HepG2 (cell line): Measurements from ENCODE around the gene CARMIL3. TPM values are rescaled to one million over a fixed set of nuclear protein-coding genes. Genes with fewer than 3 reads are reported as not detected.

ENCODE experiments used
- ARID3A ChIP-seq: IDR thresholded peaks from 2 replicates; pipeline ENCODE4 v1.6.1; 2012; ENCODE audit warnings: low read depth, low read length, improper control_type of control experiment
- CCDC6 ChIP-seq: sonication (generic); formaldehyde crosslinking; IDR thresholded peaks from 2 replicates; pipeline ENCODE4 v1.8.1; 2022; ENCODE audit warnings: mild to moderate bottlenecking, missing genetic modification reagents, moderate library complexity
- FOXM1 ChIP-seq: sonication (generic); formaldehyde crosslinking; IDR thresholded peaks from 2 replicates; pipeline ENCODE4 v1.5.0; 2020; ENCODE audit warnings: missing genetic modification reagents
- FOXO1 ChIP-seq: sonication (generic); formaldehyde crosslinking; IDR thresholded peaks from 2 replicates; pipeline ENCODE4 v1.4.0; 2020; ENCODE audit warnings: missing genetic modification reagents
- KDM1A ChIP-seq: IDR thresholded peaks from 2 replicates; pipeline ENCODE4 v1.6.1; 2016; ENCODE audit warnings: missing compliant biosample characterization
- MED1 ChIP-seq: sonication (generic); formaldehyde crosslinking; IDR thresholded peaks from 2 replicates; pipeline ENCODE4 v1.4.0; 2020; ENCODE audit warnings: missing genetic modification reagents
- MEIS2 ChIP-seq: sonication (generic); formaldehyde crosslinking; IDR thresholded peaks from 2 replicates; pipeline ENCODE4 v1.9.0; 2021; ENCODE audit warnings: mild to moderate bottlenecking, missing genetic modification reagents
- NCOA1 ChIP-seq: sonication (generic); formaldehyde crosslinking; IDR thresholded peaks from 2 replicates; pipeline ENCODE4 v1.9.0; 2021; ENCODE audit warnings: missing genetic modification reagents
- PRDM15 ChIP-seq: sonication (generic); formaldehyde crosslinking; IDR thresholded peaks from 2 replicates; pipeline ENCODE4 v1.4.0; 2020; ENCODE audit warnings: missing genetic modification reagents
- SOX13 ChIP-seq, 3 experiments: fragments of 450-650 bp in 1 of 3; sonication (generic) in 1 of 3; formaldehyde crosslinking in 1 of 3; IDR thresholded peaks in 2 of 3; conservative IDR thresholded peaks in 1 of 3; 2 replicates each; pipeline versions ENCODE4 v1.5.0 to v1.6.1; 2016 to 2020; ENCODE audit warnings: antibody characterized with exemption in 1 of 3, mild to moderate bottlenecking in 1 of 3, missing compliant biosample characterization in 1 of 3, missing genetic modification reagents in 1 of 3, moderate library complexity in 1 of 3
- ZFY ChIP-seq: sonication (generic); formaldehyde crosslinking; IDR thresholded peaks from 2 replicates; pipeline ENCODE4 v1.4.0; 2020; ENCODE audit warnings: missing genetic modification reagents
- ZNF251 ChIP-seq: sonication (generic); formaldehyde crosslinking; IDR thresholded peaks from 2 replicates; pipeline ENCODE4 v1.9.0; 2021; ENCODE audit warnings: mild to moderate bottlenecking, missing genetic modification reagents
- ZNF317 ChIP-seq: sonication (generic); formaldehyde crosslinking; IDR thresholded peaks from 2 replicates; pipeline ENCODE4 v1.5.0; 2020; ENCODE audit warnings: mild to moderate bottlenecking, missing genetic modification reagents
- ZNF335 ChIP-seq: sonication (generic); formaldehyde crosslinking; IDR thresholded peaks from 2 replicates; pipeline ENCODE4 v1.4.0; 2020; ENCODE audit warnings: missing genetic modification reagents
- ZNF598 ChIP-seq: sonication (generic); formaldehyde crosslinking; IDR thresholded peaks from 2 replicates; pipeline ENCODE4 v1.5.1; 2020; ENCODE audit warnings: mild to moderate bottlenecking, missing genetic modification reagents, borderline replicate concordance
- polyA plus RNA-seq, 8 experiments: library from polyadenylated mRNA; depleted of rRNA in 3 of 8; stranded (reverse) in 7 of 8; unstranded in 1 of 8; fragments of >200 nt; fragmentation: Illumina TruSeq in 4 of 8; extraction: Trizol in 4 of 8; gene quantifications; 2 replicates each; pipeline versions ENCODE4 v1.2.1 to v1.2.3, GENCODE V29; 2011 to 2016; ENCODE audit warnings: low read depth in 4 of 8, missing spikeins in 1 of 8, mixed read lengths in 1 of 8; ENCODE audit not compliant: insufficient read depth in 1 of 8
- total RNA-seq, 5 experiments: library from RNA; depleted of rRNA; stranded (reverse); fragments of >200 nt; fragmentation: Illumina TruSeq; extraction: Trizol; gene quantifications; 2 replicates each; pipeline ENCODE4 v1.2.3, GENCODE V29; 2016; ENCODE audit warnings: low read depth in 1 of 5
- TF ChIP-seq, protein P1 (sequence below): IDR thresholded peaks from 2 replicates; pipeline ENCODE4 v1.6.1; 2016
- TF ChIP-seq, protein P2 (sequence below): sonication (generic); formaldehyde crosslinking; IDR thresholded peaks from 2 replicates; pipeline ENCODE4 v1.5.0; 2020; ENCODE audit warnings: mild to moderate bottlenecking, missing genetic modification reagents, moderate library complexity
- TF ChIP-seq, protein P3 (sequence below): sonication (generic); formaldehyde crosslinking; IDR thresholded peaks from 2 replicates; pipeline ENCODE4 v1.8.0; 2022; ENCODE audit warnings: low read depth, missing genetic modification reagents

Gene CARMIL3
- total and polyA plus RNA-seq, 2 of the 13 experiments (the other 11 are each of a cell fraction or from before 2014, with no cell fraction given), result 0.27 to 0.55 TPM

GRCh38 chr14:24032727-24033418 is 18.9 kb upstream of the CARMIL3 start (continued):
- TF ChIP-seq KDM1A (CRISPR knock-in tag) (peak; percentile 97; the same call in 1 of the 2 replicates), MED1 (CRISPR knock-in tag) (peak; percentile 66), ZNF335 (peak; percentile 49; the same call in 1 of the 2 replicates), ZNF251 (CRISPR knock-in tag) (no peak), CCDC6 (CRISPR knock-in tag) (peak; percentile 64; the same call in 1 of the 2 replicates), NCOA1 (CRISPR knock-in tag) (peak; percentile 60; the same call in 1 of the 2 replicates), FOXO1 (0 out of 2 replicates have a peak, but pooled peaks have one; percentile 53), FOXM1 (CRISPR knock-in tag) (no peak), ZNF598 (CRISPR knock-in tag) (no peak), ZNF317 (CRISPR knock-in tag) (0 out of 2 replicates have a peak, but pooled peaks have one; percentile 14), PRDM15 (CRISPR knock-in tag) (no peak), MEIS2 (CRISPR knock-in tag) (peak; percentile 77; the same call in 1 of the 2 replicates), ARID3A (peak; percentile 63; the same call in 1 of the 2 replicates), SOX13 (IDR thresholded peaks at IDR 0.05) (no peak; the same call in 1 of the 2 replicates), SOX13 (CRISPR knock-in tag; conservative IDR thresholded peaks at IDR 0.05 in 1 of 2, IDR thresholded peaks at IDR 0.05 in 1 of 2) (peak in 1 of 2 experiments; percentile 39; a peak in 1 of 4 replicates), ZFY (CRISPR knock-in tag) (peak; percentile 19; the same call in 1 of the 2 replicates)
- TF ChIP-seq, protein P1, sequence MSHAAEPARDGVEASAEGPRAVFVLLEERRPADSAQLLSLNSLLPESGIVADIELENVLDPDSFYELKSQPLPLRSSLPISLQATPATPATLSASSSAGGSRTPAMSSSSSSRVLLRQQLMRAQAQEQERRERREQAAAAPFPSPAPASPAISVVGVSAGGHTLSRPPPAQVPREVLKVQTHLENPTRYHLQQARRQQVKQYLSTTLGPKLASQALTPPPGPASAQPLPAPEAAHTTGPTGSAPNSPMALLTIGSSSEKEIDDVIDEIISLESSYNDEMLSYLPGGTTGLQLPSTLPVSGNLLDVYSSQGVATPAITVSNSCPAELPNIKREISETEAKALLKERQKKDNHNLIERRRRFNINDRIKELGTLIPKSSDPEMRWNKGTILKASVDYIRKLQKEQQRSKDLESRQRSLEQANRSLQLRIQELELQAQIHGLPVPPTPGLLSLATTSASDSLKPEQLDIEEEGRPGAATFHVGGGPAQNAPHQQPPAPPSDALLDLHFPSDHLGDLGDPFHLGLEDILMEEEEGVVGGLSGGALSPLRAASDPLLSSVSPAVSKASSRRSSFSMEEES (CRISPR knock-in tag), result 0 out of 2 replicates have a peak, but pooled peaks have one; percentile 36
- TF ChIP-seq, protein P2, sequence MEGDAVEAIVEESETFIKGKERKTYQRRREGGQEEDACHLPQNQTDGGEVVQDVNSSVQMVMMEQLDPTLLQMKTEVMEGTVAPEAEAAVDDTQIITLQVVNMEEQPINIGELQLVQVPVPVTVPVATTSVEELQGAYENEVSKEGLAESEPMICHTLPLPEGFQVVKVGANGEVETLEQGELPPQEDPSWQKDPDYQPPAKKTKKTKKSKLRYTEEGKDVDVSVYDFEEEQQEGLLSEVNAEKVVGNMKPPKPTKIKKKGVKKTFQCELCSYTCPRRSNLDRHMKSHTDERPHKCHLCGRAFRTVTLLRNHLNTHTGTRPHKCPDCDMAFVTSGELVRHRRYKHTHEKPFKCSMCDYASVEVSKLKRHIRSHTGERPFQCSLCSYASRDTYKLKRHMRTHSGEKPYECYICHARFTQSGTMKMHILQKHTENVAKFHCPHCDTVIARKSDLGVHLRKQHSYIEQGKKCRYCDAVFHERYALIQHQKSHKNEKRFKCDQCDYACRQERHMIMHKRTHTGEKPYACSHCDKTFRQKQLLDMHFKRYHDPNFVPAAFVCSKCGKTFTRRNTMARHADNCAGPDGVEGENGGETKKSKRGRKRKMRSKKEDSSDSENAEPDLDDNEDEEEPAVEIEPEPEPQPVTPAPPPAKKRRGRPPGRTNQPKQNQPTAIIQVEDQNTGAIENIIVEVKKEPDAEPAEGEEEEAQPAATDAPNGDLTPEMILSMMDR (CRISPR knock-in tag), result 0 out of 2 replicates have a peak, but pooled peaks have one; percentile 2
- TF ChIP-seq, protein P3, sequence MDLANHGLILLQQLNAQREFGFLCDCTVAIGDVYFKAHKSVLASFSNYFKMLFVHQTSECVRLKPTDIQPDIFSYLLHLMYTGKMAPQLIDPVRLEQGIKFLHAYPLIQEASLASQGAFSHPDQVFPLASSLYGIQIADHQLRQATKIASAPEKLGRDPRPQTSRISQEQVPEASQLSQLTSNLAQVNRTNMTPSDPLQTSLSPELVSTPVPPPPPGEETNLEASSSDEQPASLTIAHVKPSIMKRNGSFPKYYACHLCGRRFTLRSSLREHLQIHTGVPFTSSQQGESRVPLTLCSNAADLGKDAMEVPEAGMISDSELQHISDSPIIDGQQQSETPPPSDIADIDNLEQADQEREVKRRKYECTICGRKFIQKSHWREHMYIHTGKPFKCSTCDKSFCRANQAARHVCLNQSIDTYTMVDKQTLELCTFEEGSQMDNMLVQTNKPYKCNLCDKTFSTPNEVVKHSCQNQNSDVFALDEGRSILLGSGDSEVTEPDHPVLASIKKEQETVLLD, result no peak
